HepG2 (cell line): ENCODE data around the gene HEPACAM2. TPM values are rescaled to one million over a fixed set of nuclear protein-coding genes. Genes with fewer than 3 reads are reported as not detected.

ENCODE experiments used
- ATAC-seq: fragments of 200-7000 bp; cut with Tn5 transposase; 3 replicates; pipeline ENCODE4 v1.9.1; 2020; ENCODE audit warnings: mild to moderate bottlenecking, moderate library complexity
- BruUV-seq: library from RNA; stranded (reverse); fragments of 400-500 nt; replicated peaks from 2 replicates; lab custom pipeline; 2021; lab: Mats Ljungman, UMichigan
- CTCF ChIA-PET: fragments of 300-600 bp; formaldehyde crosslinking; extraction: SDS; loops from one replicate; lab custom pipeline; 2021; ENCODE audit warnings: low total read pairs, inconsistent platforms, low intra/inter-chr PET ratio; lab: Yijun Ruan, JAX
- POLR2A ChIA-PET: fragments of 350-600 bp; sonication (Branson Sonifier 250); formaldehyde crosslinking; loops from one replicate; lab custom pipeline; 2020; ENCODE audit warnings: antibody characterized with exemption, inconsistent platforms; lab: Yijun Ruan, JAX
- DNase-seq: peaks from one replicate; pipeline ENCODE4 v3.0.0-alpha.2; 2015; ENCODE audit warnings: low spot score
- FAIRE-seq: peaks from 3 replicates; lab custom pipeline; 2011; peaks lifted over from hg19 to GRCh38; lab: Jason Lieb, UNC
- H2AFZ ChIP-seq: one replicate; pipeline ENCODE4 v1.6.1; 2011; ENCODE audit warnings: low read length, inconsistent platforms
- H3K27ac ChIP-seq: fragments of 300-600 bp; 3 replicates; pipeline ENCODE4 v1.8.0; 2011; ENCODE audit warnings: mixed run types, mild to moderate bottlenecking, mixed read lengths, low read length, inconsistent platforms; ENCODE audit not compliant: insufficient read depth; ENCODE audit errors: extremely low read length
- H3K27me3 ChIP-seq, 2 experiments: fragments of 200-600 bp in 1 of 2; 2 replicates in 1 of 2; 3 replicates in 1 of 2; pipeline versions ENCODE4 v1.6.0 to v1.8.0; 2011; ENCODE audit warnings: low read length in 2 of 2, mild to moderate bottlenecking in 2 of 2, moderate library complexity in 2 of 2, inconsistent platforms in 1 of 2; ENCODE audit not compliant: insufficient read depth in 2 of 2, control insufficient read depth in 1 of 2
- H3K36me3 ChIP-seq, 2 experiments: fragments of 200-600 bp in 1 of 2; replicated peaks in 1 of 2; 2 replicates in 1 of 2; 3 replicates in 1 of 2; pipeline versions ENCODE4 v1.5.1 to v1.8.0; 2011; ENCODE audit warnings: low read length in 2 of 2, inconsistent platforms in 1 of 2; ENCODE audit not compliant: insufficient read depth in 2 of 2, control insufficient read depth in 1 of 2
- H3K4me1 ChIP-seq: 2 replicates; pipeline ENCODE4 v1.5.1; 2012; ENCODE audit warnings: low read length, inconsistent platforms; ENCODE audit not compliant: insufficient read depth
- H3K4me2 ChIP-seq: 2 replicates; pipeline ENCODE4 v1.6.0; 2011; ENCODE audit warnings: low read depth, low read length, inconsistent platforms
- H3K4me3 ChIP-seq, 3 experiments: fragments of 200-600 bp in 1 of 3; sonication (generic), shearing (Covaris generic) in 1 of 3; replicated peaks in 1 of 3; 2 replicates each; pipeline ENCODE4 v1.5.1; 2011 to 2016; ENCODE audit warnings: low read length in 3 of 3, inconsistent platforms in 2 of 3, low read depth in 2 of 3, mild to moderate bottlenecking in 2 of 3, control low read depth in 1 of 3, mixed read lengths in 1 of 3; ENCODE audit not compliant: insufficient read depth in 1 of 3
- H3K79me2 ChIP-seq: one replicate; pipeline ENCODE4 v1.6.1; 2011; ENCODE audit warnings: low read length, inconsistent platforms; ENCODE audit not compliant: insufficient read depth
- H3K9ac ChIP-seq: 2 replicates; pipeline ENCODE4 v1.6.0; 2011; ENCODE audit warnings: mild to moderate bottlenecking, low read depth, low read length, inconsistent platforms; ENCODE audit not compliant: insufficient read depth
- H3K9me3 ChIP-seq: 2 replicates; pipeline ENCODE4 v1.5.1; 2012; ENCODE audit warnings: mild to moderate bottlenecking, low read length
- H4K20me1 ChIP-seq: 2 replicates; pipeline ENCODE4 v1.6.0; 2011; ENCODE audit warnings: inconsistent platforms, mild to moderate bottlenecking, low read length, moderate library complexity; ENCODE audit not compliant: insufficient read depth
- ARID3A ChIP-seq: IDR thresholded peaks from 2 replicates; pipeline ENCODE4 v1.6.1; 2012; ENCODE audit warnings: low read depth, low read length, improper control_type of control experiment
- ARNTL ChIP-seq: sonication (generic); formaldehyde crosslinking; IDR thresholded peaks from 2 replicates; pipeline ENCODE4 v1.4.0; 2020; ENCODE audit warnings: mild to moderate bottlenecking, missing genetic modification reagents
- BRD4 ChIP-seq: sonication (generic); formaldehyde crosslinking; IDR thresholded peaks from 2 replicates; pipeline ENCODE4 v1.4.0; 2020; ENCODE audit warnings: missing genetic modification reagents
- GTF2F1 ChIP-seq: fragments of 150-350 bp; IDR thresholded peaks from 2 replicates; pipeline ENCODE4 v1.6.1; 2014; ENCODE audit warnings: low read length
- HOXD1 ChIP-seq: sonication (generic); formaldehyde crosslinking; IDR thresholded peaks from 2 replicates; pipeline ENCODE4 v1.5.0; 2020; ENCODE audit warnings: missing genetic modification reagents
- NCOA1 ChIP-seq: sonication (generic); formaldehyde crosslinking; IDR thresholded peaks from 2 replicates; pipeline ENCODE4 v1.9.0; 2021; ENCODE audit warnings: missing genetic modification reagents
- NR2F1 ChIP-seq, 2 experiments: fragments of 450-650 bp in 1 of 2; formaldehyde crosslinking in 1 of 2; IDR thresholded peaks; 2 replicates each; pipeline versions ENCODE4 v1.5.0 to v1.6.1; 2016 to 2020; ENCODE audit warnings: mild to moderate bottlenecking in 1 of 2, missing compliant biosample characterization in 1 of 2, missing genetic modification reagents in 1 of 2, moderate library complexity in 1 of 2
- REST ChIP-seq, 2 experiments: IDR thresholded peaks; 2 replicates each; pipeline ENCODE4 v1.6.1; 2011 to 2012; ENCODE audit warnings: low read length in 2 of 2, borderline replicate concordance in 1 of 2, low read depth in 1 of 2, mild to moderate bottlenecking in 1 of 2, moderate library complexity in 1 of 2
- SAP130 ChIP-seq: IDR thresholded peaks from 2 replicates; pipeline ENCODE4 v1.6.1; 2016; ENCODE audit warnings: low read depth
- TAF1 ChIP-seq: sonication (generic); formaldehyde crosslinking; IDR thresholded peaks from 2 replicates; pipeline ENCODE4 v1.4.0; 2020; ENCODE audit warnings: missing genetic modification reagents
- ZBTB38 ChIP-seq: sonication (generic); formaldehyde crosslinking; IDR thresholded peaks from 2 replicates; pipeline ENCODE4 v1.5.1; 2020; ENCODE audit warnings: mild to moderate bottlenecking, missing genetic modification reagents
- ZFP37 ChIP-seq: sonication (generic); formaldehyde crosslinking; IDR thresholded peaks from 2 replicates; pipeline ENCODE4 v1.4.0; 2020; ENCODE audit warnings: missing genetic modification reagents, borderline replicate concordance
- ZNF317 ChIP-seq: sonication (generic); formaldehyde crosslinking; IDR thresholded peaks from 2 replicates; pipeline ENCODE4 v1.5.0; 2020; ENCODE audit warnings: mild to moderate bottlenecking, missing genetic modification reagents
- ZNF33B ChIP-seq: sonication (generic); formaldehyde crosslinking; IDR thresholded peaks from 2 replicates; pipeline ENCODE4 v1.5.1; 2020; ENCODE audit warnings: mild to moderate bottlenecking, missing genetic modification reagents
- ZNF44 ChIP-seq: sonication (generic); formaldehyde crosslinking; IDR thresholded peaks from 2 replicates; pipeline ENCODE4 v1.5.1; 2020; ENCODE audit warnings: mild to moderate bottlenecking, missing genetic modification reagents
- ZNF484 ChIP-seq: sonication (generic); formaldehyde crosslinking; IDR thresholded peaks from 2 replicates; pipeline ENCODE4 v1.5.1; 2020; ENCODE audit warnings: mild to moderate bottlenecking, low read depth, missing genetic modification reagents, borderline replicate concordance
- ZNF598 ChIP-seq: sonication (generic); formaldehyde crosslinking; IDR thresholded peaks from 2 replicates; pipeline ENCODE4 v1.5.1; 2020; ENCODE audit warnings: mild to moderate bottlenecking, missing genetic modification reagents, borderline replicate concordance
- ZNF709 ChIP-seq: sonication (generic); formaldehyde crosslinking; IDR thresholded peaks from 2 replicates; pipeline ENCODE4 v1.5.0; 2020; ENCODE audit warnings: mild to moderate bottlenecking, missing genetic modification reagents
- ZNF75D ChIP-seq: sonication (generic); formaldehyde crosslinking; IDR thresholded peaks from 2 replicates; pipeline ENCODE4 v1.8.1; 2023; ENCODE audit warnings: missing genetic modification reagents, mild to moderate bottlenecking, borderline replicate concordance
- WGBS: methylation state at CpG from one replicate; pipeline ENCODE4 v1.1.6; 2017; ENCODE audit warnings: low lambda C conversion rate; 5-methylcytosine and 5-hydroxymethylcytosine counted together
- in situ Hi-C: cut with HindIII; loops from 2 replicates; pipeline ENCODE4 v1.10.0; 2017; ENCODE audit warnings: low pct_unique_long_range_greater_than_20kb; ENCODE audit not compliant: extremely low pct_ligation_motif_present
- intact Hi-C: fragments of 100-400 bp; cut with micrococcal nuclease; formaldehyde crosslinking; loops from one replicate; pipeline ENCODE4 v1.10.0; 2022; ENCODE audit not compliant: unreplicated experiment
- polyA plus RNA-seq, 8 experiments: library from polyadenylated mRNA; depleted of rRNA in 3 of 8; stranded (reverse) in 7 of 8; unstranded in 1 of 8; fragments of >200 nt; fragmentation: Illumina TruSeq in 4 of 8; extraction: Trizol in 4 of 8; gene quantifications; 2 replicates each; pipeline versions ENCODE4 v1.2.1 to v1.2.3, GENCODE V29; 2011 to 2016; ENCODE audit warnings: low read depth in 4 of 8, missing spikeins in 1 of 8, mixed read lengths in 1 of 8; ENCODE audit not compliant: insufficient read depth in 1 of 8
- total RNA-seq, 5 experiments: library from RNA; depleted of rRNA; stranded (reverse); fragments of >200 nt; fragmentation: Illumina TruSeq; extraction: Trizol; gene quantifications; 2 replicates each; pipeline ENCODE4 v1.2.3, GENCODE V29; 2016; ENCODE audit warnings: low read depth in 1 of 5

The HEPACAM2 gene
- total and polyA plus RNA-seq, 2 of the 13 experiments (the other 11 are each of a cell fraction or from before 2014, with no cell fraction given), result not detected

GRCh38 chr7:93219868-93220267, 6.4 kb downstream of the HEPACAM2 start:
- Histone ChIP-seq H3K9me3 (no peaks in the 10 kb centered on the region), H3K36me3 (no peaks in the 10 kb centered on the region)
- POLR2A ChIA-PET, result no interaction called here
- TF ChIP-seq ZNF709 (CRISPR knock-in tag) (no peak), ZNF75D (CRISPR knock-in tag) (no peak), TAF1 (CRISPR knock-in tag) (no peak), ZBTB38 (no peak), ZNF484 (no peak), ARNTL (no peak), SAP130 (no peak), HOXD1 (no peak), NR2F1 (CRISPR knock-in tag; IDR thresholded peaks at IDR 0.05) (no peak), GTF2F1 (no peak), ZNF598 (no peak), ZNF33B (CRISPR knock-in tag) (no peak), NCOA1 (CRISPR knock-in tag) (no peak), ARID3A (no peak), REST (IDR thresholded peaks at IDR 0.05; ENCODE audit: borderline replicate concordance in 1 of 2, low read depth in 1 of 2, low read length in 2 of 2) (no peak), BRD4 (no peak), ZNF317 (no peak), ZFP37 (CRISPR knock-in tag) (no peak), ZNF44 (CRISPR knock-in tag) (no peak)
- TF ChIP-seq, all 625 proteins: peak for 0
- no peaks in the 10 kb centered on the region for H3K79me2 ChIP-seq
- no peaks in the 10 kb centered on the region for H3K27me3 ChIP-seq
- no peak for DNase-seq
- H4K20me1 ChIP-seq, result no peaks in the 10 kb centered on the region
- intact Hi-C loops, result no loop called here
- no peak overlapping the region for H3K4me2 ChIP-seq
- CTCF ChIA-PET, result no interaction called here
- H3K4me1 ChIP-seq, result no peaks in the 10 kb centered on the region
- H3K9ac ChIP-seq, result no peak overlapping the region
- ATAC-seq, result no peak
- no peak overlapping the region for H3K27ac ChIP-seq
- WGBS, result 0% methylated on average over 1 of the region's 1 CpG
- no peak for FAIRE-seq
- no TSS peak for BruUV-seq
- H3K4me3 ChIP-seq, result no peak overlapping the region
- H2AFZ ChIP-seq, result no peak overlapping the region
- in situ Hi-C loops, result no loop called here
